HG03196 (cell line): ENCODE results near the gene EFNA3.

ENCODE experiments used
- ATAC-seq: cut with Tn5 transposase; IDR thresholded peaks from one replicate; pipeline ENCODE4 v1.9.1; 2021; ENCODE audit not compliant: unreplicated experiment

EFNA3 gene

DNA sequence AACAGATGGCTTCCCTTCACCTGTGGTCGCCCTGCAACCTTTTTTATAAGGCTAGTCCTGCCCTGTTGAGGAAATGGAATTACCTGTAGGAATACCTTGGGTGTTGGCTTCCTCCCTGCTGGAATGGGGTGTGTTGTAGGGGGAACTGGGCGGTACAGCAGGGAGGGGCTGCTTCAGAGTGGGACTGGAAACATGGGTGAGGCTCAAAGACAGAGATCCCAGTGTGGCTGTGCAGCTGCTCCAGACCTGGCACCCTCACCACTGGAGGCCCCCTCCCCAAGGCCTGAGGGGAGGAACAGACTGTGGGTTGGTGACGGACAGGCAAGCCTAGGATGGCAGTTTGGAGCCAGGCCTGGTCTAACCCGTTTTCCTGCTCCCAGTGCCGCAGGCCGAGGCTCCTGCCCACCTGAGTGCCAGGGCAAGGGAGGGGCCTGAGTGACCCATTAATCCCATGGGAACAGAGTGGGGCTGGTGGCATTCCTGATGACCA is 4.5 kb downstream of the EFNA3 start:
- ATAC-seq: no peak

DNA sequence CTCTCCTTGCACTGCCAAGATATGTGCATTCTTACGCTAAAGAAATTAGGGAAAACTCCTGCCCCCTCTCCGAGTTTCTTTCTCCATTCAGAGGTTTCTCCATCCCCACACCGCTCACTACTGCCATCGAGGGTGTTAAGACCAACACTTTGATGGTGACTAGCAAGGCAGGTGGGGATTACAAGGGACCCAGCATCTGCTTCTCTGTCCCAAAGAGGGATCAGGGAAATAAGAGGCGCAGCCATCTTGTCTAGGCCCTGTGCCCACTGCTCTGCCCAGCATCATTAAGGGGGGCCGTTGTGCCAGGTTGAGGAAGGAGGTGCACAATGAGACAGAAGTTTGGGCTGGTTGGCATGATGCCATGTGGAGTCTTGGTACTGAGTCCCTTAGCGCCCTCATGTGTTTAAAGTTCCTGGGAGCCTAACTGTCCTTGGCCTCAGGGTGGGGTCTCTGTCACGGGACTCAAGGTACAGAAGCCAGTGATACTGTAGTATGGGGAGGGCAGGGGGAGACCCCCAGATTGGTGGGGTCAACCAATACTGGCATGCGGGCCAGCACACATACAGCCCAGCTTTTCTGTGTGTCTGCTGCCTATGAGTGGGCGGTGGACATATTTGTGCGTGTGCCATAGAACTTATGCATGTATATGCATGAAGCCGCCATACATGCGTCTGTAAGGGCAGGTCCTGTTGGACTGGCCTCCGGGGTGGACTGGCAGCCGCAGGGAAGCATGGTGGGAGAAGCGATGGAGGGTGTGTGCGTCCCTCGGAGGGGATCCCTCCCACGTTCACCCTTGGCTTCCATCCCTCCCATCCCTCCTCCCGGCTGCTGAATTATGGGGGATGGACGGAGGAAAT is 5.5 kb downstream of the EFNA3 start:
- peak; percentile 7 for ATAC-seq

- peak; percentile 66 for ATAC-seq
Observed at GRCh38 chr1:155084722-155085503, 6.3 kb downstream of the EFNA3 start.

- ATAC-seq: peak; percentile 18
Observed at GRCh38 chr1:155085504-155086127, 7.0 kb downstream of the EFNA3 start.

DNA sequence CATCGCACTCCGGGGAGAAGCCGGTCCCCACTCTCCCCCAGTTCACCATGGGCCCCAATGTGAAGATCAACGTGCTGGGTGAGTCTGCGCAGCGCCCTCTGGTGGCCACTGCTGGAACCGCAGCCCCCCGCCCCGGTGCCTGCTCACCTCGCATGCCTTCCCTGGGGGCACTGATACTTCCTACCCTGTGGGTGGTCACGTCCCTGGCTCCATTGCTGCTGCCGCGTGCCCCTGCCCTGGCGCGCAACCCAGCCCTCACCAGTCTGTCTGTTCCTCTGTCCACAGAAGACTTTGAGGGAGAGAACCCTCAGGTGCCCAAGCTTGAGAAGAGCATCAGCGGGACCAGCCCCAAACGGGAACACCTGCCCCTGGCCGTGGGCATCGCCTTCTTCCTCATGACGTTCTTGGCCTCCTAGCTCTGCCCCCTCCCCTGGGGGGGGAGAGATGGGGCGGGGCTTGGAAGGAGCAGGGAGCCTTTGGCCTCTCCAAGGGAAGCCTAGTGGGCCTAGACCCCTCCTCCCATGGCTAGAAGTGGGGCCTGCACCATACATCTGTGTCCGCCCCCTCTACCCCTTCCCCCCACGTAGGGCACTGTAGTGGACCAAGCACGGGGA is 7.6 kb downstream of the EFNA3 start:
- peak; percentile 21 for ATAC-seq

GRCh38 chr1:155086856-155087535 is 8.4 kb downstream of the EFNA3 start:
- no peak for ATAC-seq

- ATAC-seq: no peak
Observed at GRCh38 chr1:155091071-155092051, 12.7 kb downstream of the EFNA3 start.

DNA sequence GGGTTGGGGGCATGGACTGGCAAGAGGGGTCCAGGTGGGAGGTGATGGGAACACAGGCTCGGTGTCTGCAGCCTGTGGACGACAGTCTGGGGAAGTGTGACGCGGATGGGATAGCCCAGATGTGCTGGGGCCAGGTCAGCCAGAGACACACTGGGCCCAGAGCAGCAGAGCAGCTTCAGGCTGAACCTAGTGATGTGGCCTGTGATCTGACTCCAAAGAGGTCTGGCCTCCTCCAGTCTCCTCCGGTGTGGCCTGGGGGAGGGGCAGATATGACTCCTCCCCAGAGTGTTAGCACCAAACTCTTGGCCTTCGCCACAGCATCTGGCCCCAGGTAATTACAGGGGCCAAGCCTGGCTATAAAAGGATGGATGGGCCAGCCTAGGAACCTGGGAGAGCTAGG is 13.5 kb downstream of the EFNA3 start:
- no peak for ATAC-seq

DNA sequence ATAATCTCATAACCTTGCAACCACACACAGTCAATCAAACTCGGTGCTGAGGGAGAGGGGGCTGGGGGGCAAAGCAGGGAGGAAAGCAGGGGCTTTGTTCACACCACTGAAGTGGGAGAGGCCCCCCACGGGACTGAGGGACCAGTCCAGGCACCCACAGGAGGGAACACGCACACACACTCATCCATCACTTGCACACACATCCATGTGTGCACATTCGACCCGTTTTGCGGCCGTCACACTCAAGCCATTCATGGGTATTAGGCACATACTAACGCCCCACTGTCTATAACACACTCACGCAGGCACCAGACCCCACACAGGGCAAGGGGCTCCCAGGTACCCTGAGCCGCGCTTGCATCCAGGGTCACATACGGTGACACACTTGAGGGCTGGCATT is 14.0 kb downstream of the EFNA3 start:
- ATAC-seq: no peak

DNA sequence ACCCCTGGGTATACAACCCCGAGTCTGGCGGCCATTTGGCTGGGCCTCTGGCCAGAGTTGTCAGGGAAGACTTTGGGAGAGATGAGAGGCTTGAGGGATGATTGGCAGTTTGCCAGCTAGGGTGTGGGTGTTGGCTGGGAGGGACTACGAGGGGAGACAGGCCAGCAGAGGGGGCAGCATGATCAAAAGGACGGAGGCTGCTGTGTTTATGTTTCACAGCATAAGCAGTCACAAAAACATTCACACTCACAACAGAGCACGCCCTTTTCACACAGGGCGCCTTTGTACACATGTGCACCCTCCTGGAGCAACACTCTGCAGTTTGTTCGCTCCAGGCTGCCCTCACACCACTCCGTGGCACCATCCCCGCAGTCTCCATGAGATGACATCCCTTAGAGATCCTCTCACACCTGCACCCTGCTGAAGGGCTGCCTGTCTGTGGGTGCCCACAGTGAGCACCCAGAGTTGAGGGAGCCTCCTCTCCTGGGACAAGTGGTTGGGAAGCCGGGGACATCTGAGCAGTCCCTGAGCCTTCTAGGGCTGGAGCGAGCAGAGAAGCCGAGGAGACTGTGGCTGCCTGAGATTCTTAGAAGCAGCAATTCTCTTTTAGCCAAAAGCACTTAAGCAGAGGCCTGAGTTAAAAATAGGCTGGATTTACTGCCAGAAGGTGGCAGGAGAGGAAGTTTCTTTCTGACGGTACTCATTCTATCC is 15.4 kb downstream of the EFNA3 start:
- no peak for ATAC-seq

DNA sequence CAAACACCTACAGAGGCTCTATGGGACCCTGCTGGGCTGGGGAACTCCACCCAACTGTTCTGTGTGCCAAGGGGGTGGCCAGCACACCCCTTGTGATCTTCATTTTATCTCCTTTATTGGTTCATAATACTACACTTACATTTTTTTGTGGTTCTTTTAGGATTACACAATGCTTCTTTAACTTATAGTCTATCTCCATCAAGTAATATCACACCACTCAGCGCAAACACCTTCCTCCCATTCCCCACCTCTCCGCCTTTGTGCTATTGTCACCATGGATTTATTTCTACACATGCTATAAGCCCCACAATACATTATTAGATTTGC is 15.9 kb downstream of the EFNA3 start:
- ATAC-seq: no peak

DNA sequence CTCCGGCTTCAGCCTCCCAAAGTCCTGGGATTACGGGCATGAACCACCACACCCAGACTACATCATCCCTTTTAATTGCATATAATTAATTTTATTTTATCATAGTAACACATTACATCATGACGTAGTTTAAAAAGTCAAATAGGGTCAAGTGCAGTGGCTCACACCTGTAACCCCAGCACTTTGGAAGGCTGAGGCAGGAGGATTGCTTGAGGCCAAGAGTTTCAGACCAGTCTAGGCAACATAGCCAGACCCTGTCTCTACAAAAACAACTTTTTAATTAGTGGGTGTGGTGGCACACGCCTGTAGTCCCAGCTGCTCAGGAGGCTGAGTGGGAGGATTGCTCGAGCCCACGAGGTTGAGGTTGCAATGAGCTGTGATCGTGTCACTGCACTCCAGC is 20.7 kb downstream of the EFNA3 start:
- no peak for ATAC-seq

DNA sequence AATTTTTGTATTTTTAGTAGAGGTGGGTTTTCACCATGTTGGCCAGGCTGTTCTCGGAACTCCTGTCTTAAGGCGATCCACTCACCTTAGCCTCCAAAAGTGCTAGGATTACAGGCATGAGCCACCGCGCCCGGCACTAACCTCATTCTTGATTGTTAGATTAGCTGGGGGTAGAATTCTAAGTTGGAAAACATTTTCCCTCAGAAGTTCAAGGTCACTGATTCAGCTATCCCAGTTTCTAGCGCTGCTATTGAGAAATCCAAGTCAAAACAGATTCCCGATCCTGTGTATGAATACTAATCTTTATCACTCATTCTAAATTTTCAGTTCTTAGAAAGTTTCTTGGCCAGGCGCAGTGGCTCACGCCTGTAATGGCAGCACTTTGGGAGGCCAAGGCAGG is 24.7 kb downstream of the EFNA3 start:
- no peak for ATAC-seq

GRCh38 chr1:155104605-155105534 is 26.2 kb downstream of the EFNA3 start:
- no peak for ATAC-seq

DNA sequence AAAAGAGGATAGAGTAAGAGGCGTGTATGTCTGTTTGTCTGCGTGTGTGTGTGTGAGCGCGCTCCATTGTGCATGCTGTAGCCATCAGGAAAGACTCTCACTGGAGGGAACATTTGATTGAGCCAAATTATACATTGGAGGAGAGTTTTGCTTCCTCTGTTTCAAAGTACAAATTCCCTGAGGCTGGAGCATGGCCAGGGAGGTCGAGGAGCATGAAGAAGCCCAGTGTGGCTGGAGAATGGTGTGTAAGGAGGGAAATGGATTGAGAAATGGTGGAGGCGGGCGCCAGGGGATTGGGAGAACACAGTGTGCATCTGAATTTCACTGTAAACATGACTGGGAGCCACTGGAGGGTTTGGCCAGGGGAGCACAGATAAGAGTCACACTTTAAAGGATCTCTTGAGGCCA is 27.0 kb downstream of the EFNA3 start:
- no peak for ATAC-seq

DNA sequence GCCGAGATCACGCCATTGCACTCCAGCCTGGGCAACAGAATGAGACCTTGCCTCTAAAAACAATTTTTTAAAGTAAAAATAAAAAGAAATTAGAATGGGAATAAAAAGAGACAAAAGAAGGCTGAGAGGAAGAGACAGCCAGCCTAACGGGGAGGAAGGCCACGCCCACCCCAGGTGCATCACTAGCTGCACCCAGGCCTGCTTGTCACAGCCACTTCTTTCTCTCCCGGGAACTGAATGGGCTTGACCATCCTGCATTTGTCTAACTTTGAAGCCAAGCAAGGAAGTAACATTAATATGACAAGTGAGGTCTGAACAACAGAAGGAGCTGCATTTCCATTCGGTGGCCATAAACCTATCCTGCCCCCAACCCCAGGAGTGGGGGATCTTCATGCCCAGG is 28.2 kb downstream of the EFNA3 start:
- no peak for ATAC-seq

DNA sequence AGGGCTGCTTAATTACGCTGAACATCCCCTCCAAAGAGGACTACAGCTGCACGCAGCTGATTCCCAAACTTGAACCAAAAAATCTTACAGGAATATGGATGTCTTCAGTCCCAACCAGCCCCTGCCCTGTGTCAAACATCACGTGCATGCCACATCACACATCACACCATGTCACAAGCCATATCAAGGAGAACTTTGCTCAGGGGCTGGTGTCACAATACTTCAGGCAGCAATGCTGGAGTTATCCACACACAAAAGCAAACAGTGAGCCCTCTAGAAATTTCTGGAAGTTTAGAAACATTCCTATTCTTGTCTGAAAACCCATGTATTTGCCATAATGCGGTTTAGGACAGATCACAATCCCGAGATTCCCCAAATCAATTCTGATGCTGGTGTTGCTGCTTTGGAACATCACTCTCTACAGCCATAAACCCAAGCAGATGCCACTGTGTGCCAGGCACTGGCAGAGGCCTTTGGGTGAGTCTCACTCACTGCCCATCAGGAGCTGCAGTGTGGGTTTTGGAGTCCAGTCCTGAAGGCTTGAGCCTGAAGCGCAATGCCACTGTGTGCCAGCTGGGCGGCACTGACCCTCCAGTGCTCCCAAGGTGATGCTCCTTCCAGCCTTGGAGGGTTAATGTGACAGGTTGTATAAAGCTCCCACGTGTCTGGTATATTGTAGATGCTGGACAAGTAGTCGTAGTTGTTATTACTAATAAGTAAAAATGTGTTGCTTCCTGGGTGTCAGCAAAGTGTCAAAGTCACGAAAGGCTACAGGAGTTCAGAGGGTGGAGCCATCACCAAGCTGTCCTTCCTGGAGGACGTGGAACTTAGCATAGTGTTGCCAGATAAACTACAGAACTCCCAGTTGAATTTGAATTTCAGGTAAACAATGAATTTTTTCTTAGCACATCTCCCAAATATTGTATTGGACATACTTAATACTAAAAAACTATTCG is 28.9 kb downstream of the EFNA3 start:
- no peak for ATAC-seq
